CMK (cell line): ENCODE results near the gene ZBTB1.

Experiments
- DNase-seq: peaks from one replicate; pipeline ENCODE4 v3.0.0-alpha.2; 2010; ENCODE audit warnings: low read depth

ZBTB1 gene, protein sequence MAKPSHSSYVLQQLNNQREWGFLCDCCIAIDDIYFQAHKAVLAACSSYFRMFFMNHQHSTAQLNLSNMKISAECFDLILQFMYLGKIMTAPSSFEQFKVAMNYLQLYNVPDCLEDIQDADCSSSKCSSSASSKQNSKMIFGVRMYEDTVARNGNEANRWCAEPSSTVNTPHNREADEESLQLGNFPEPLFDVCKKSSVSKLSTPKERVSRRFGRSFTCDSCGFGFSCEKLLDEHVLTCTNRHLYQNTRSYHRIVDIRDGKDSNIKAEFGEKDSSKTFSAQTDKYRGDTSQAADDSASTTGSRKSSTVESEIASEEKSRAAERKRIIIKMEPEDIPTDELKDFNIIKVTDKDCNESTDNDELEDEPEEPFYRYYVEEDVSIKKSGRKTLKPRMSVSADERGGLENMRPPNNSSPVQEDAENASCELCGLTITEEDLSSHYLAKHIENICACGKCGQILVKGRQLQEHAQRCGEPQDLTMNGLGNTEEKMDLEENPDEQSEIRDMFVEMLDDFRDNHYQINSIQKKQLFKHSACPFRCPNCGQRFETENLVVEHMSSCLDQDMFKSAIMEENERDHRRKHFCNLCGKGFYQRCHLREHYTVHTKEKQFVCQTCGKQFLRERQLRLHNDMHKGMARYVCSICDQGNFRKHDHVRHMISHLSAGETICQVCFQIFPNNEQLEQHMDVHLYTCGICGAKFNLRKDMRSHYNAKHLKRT

GRCh38 chr14:64504310-64504896, at the start of gene ZBTB1:
Gene ZBTB1, plus strand, starts transcription at chr14:64504770. Its CDS starts 16,735 bp downstream, at chr14:64521505.
- DNase-seq: peak; percentile 60

GRCh38 chr14:64459405-64460136, 45.0 kb upstream of the ZBTB1 start:
- DNase-seq: no peak

DNA sequence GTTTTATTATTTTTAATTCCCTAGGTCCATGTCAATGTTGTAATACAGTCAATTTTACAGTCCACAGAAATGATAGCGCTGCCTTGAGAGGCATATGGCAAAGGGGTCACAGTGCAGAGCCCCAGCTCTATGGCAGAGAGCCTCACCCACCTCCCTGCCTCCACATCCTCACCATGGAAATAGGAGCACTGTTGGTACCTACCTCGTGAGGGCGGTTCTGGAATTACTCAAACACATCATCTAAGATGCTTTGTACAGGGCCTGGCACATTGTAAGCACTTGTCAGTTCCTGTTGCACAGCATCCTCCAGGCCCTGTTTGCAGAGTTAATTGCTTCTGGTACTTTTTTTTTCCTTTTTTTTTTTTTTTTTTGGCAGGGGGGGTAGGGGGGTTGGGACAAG, 43.3 kb upstream of the ZBTB1 start:
- no peak for DNase-seq

DNA sequence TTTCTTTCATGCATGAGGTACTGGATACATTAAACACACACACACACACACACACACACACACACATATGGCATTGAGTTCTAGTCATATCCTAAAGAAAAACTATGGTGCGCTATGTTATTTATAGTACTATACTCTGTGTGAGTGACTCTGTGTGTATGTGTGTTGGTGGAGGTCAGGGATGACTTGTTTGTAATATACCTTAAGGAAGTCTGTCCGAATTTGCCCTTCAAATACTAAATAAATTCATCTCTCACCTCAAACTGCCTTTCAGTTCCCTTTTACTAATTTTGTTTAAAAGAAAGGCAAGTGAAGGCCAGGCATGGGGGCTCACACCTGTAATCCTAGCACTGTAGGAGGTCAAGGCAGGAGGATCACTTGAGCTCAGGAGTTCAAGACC, 41.4 kb upstream of the ZBTB1 start:
- DNase-seq: no peak

DNA sequence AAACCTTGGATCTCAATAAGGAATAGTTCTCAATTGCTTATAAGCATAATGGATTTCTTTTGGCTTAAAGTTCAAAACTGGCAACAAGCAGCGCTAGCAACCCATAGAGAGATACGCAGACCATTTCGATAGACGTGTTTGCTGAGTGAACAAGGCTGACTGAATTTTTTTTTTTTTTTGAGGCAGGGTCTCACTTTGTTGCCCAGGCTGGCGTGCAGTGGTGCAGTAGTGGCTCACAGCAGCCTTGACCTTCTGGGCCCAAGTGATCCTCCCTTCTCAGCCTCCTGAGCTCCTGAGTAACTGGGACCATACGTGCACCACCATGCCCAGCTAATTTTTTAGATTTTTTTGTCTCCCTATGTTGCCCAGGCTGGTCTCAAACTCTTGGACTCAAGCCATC, 40.7 kb upstream of the ZBTB1 start:
- DNase-seq: no peak

DNA sequence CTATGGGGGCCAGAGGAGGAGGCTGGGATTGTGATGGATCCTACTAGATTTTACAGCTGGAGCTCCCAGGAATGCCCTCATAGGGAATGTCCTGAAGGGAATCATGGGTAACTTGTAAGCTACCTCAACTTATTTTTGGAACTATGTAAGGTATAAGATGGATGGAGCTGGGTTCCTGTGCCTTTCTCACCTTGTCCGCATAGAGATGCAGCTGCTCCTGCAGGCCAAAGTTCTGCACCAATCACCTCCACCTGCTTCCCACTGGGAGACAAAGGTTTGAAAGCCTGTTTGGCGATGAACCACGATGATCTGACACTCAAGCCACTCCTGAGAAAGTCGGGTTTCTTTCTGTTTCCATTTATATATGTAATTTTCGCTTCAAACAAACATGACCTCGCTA, 39.9 kb upstream of the ZBTB1 start:
- DNase-seq: no peak

DNA sequence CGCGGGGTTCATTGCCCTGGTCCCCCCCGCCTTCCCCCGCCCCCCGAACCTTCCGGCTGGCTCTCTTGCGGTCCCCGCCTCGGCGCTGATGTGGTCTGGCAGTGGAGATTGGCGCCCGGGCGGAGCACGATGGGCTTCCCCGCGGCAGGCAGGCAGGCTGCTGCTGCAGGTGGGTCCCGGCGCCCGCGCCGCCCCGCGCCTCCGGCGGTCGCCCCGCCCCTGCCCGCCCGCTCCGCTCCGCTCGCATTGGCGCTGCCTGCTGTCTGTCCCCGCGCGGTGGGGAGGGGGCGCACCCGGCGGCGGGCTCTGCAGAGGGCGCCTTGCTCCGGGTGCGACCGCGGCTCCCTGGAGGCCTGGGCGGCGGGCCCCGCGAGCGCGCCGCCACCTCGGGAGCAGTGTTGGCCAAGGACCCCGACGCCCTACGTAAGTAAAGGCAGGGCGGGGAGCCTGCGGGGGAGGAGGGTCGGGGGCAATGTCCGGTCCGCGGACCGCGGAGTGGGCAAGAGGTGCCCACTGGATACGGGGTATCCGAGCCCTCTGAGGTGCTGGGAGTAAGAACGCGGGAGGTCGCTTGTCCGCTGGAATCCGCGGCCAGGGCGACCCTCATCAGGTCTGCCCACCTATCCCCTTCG, 39.3 kb upstream of the ZBTB1 start, which contains the start of gene AKAP5:
TSS of gene AKAP5 (plus strand) at position 309 of the 632 bp plus-strand sequence. CDS start 2,896 bp downstream, outside the sequence.
- peak; percentile 34 for DNase-seq

DNA sequence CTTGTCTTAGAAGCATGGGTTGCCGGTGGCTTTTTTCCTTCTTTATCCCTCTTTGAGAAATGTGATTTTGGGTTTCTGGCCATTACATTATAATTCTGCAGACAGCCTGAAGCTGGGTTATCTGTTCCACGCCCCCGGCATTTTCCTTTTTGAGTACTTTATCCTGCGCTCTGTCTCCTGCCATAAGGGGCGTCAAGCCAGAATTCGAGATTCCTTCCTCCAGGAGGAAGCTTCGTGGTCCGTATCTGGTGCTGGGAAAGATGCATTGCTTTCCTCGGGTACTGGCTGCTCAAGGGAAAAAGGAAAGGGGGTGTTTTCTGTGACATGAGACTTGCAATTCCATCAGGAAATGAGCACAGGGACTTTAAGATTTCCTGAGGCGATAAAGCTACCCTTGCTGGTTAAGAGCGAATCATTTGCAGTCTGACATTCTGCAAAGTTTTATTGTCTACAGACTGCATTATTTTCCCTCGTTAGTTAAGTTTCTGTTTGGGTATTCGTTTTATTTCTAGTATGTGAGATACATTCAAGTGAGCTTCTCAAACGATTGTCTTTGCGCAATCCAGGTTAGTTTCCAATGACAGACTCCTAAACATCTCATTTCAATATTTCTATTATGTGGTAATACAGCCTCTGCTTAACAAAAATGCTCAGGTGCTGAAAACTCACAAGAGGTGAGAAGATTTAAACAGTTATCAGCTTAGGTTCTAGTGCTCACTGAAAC, 38.6 kb upstream of the ZBTB1 start:
- no peak for DNase-seq

GRCh38 chr14:64467101-64467500, 37.5 kb upstream of the ZBTB1 start:
- DNase-seq: no peak

DNA sequence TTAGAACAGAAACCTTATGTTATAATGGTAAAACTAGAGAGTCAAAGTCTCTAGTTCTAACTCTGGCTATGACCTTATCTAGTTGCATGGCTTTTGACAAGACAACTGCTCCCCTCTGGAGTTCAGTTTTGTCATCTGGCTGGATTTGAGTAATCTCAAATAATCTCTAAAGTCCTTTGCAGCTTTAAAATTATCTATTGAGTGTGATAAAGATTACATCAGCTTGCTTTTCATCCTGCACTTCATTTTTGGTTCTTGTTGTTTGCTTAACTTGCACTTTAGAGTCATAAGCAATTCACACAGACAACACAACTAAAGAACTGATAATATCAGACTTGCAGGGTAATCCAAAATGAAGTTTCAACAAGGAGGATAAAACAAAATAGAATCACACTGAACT, 37.0 kb upstream of the ZBTB1 start:
- DNase-seq: no peak

- DNase-seq: no peak
Observed at GRCh38 chr14:64468451-64468850, 36.1 kb upstream of the ZBTB1 start.

DNA sequence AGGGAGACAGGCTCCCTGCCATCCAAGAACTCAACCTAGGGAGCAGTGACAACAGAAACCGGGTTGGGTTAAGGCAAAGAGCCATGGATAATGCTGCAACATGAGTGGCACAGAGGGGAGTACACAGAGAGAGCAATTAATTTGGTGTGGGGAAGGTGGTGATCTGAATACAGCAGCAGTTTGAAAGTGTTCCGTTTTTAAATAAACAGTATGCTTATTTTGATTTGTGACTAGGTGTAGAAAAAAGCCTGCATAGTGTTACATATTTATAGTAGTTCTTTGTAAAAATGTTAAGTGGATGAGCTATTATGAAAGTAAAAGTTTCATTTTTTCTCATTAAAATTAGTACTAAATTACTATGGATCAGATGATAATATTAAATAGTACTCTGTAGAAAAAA, 30.5 kb upstream of the ZBTB1 start:
- DNase-seq: no peak

DNA sequence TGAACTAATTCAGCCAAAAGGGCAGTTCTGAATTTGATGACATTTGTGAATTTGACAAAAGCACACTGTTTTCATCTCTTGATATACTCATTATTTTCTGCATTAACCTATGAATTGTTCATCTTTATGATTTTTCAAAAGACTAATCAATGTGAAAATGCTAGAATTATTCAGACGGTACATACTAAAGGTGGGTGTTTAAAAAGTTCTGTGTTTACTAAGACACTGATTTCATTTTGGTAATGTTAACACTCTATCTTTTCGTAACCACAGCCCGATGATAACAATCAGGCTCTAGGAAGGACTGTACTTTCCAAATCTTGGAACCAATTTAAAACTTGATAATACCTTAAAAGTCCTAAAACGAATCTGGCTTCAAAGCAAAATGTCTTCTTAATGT, 29.9 kb upstream of the ZBTB1 start:
- DNase-seq: no peak

DNA sequence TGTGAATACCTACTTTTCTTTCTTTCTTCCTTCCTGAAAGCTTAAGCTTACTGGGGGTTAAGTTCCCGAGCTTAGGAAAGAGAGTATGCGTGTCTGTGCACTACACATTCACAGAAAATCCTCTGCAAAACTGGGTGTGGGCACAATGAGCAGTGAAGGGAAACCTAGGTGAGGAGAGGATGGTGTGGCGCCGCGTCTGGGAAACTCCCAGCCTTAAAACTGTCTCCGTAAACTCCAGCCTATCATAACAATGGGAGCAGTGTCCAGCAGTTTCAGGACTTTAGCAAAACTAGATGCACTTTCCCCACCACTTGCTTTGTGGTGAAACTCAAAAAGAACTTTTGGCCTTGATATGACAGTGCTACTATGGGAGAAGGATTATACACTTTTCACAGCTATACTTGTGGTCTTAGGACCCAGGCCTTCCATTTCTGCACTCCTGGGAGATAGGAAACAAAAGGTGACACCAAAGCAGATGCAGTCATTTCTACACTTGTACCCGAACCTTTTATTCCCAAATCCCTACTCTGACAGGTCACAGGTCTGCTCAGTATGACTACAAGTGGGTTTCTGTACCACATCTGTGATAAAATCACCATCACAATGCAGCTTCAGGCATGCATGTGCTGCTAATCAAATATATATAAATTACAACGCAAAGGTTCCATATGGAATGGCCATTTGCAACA, 28.8 kb upstream of the ZBTB1 start:
- no peak for DNase-seq

DNA sequence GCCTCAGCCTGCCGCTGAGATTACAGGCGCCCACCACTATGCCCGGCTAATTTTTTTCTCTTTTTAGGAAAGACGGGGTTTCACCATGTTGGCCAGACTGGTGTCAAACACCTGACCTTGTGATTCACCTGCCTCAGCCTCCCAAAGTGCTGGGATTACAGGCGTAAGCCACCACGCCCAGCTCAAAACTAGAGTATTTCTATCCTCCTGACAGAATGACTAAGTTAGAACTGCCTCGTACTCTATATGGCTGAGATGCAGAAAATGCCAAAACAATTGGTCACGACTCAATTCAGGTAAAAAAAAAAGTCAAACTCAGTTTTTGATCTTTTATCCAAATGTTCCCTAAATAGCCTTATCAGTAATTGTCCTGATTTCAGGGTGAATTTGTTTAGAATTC, 28.1 kb upstream of the ZBTB1 start:
- DNase-seq: no peak

DNA sequence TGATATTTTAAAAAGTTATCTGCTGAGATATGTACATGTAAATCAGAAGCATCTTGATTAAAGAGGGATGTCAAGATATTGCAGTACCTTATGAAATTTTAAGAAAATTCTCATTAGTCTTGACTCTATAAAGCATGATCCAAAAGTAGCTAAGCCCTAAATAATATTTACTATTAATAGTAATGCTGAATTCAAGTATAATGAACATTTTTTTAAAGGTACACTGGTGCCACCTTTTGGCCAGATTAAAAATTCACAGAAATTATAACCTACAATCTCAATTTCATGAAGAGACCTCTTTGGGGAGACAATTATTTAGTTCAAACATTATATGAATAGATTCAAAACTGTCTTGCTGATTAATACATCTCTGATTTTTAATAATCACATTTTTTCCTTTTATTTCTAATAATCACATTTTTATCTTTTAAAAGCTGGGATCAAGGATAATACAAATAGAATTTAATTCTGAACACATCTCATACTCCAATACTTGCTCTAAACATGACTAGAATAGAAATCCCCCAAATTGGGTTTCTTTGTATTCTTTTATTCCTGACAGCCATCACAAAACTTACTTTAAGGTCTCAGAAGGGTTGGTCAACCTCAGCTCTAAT, 25.8 kb upstream of the ZBTB1 start:
- DNase-seq: no peak

DNA sequence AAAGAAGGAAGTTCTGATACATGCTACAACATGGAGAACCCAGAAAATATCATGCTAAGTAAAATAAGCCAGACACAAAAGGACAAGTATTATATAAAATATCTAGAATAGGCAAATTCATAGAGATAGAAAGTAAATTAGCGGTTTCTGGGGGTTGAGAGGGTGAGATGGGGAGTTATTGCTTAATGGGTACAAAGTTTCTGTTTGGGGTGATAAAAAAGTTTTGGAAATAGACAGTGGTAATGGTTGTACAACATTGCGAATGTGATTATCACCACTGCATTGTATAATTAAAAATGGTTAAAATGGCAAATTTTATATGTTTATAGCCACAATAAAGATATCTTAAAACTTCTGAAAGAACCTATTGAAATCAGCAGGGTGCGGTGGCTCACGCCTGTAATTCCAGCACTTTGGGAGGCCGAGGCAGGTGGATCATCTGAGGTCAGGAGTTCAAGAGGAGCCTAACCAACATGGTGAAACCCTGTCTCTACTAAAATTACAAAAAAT, 15.9 kb upstream of the ZBTB1 start:
- DNase-seq: no peak

- DNase-seq: no peak
Observed at GRCh38 chr14:64491637-64492036, 12.9 kb upstream of the ZBTB1 start.

- no peak for DNase-seq
Observed at GRCh38 chr14:64493455-64493854, 11.1 kb upstream of the ZBTB1 start.

- DNase-seq: no peak
Observed at GRCh38 chr14:64495252-64495651, 9.3 kb upstream of the ZBTB1 start.
